ENCODE measurements around the gene NTN3.

The NTN3 gene

GRCh38 chr16:2428051-2428783 lies 42.9 kb upstream of the NTN3 start:
- peaks cover 26% of the 10 kb centered on the region for H3K4me1 ChIP-seq (ENCODE audit: control insufficient read depth, low read length)
- peak overlapping the region; percentile 25; the same call in 1 of the 2 replicates for H3K27ac ChIP-seq (ENCODE audit: low read depth, low read length)
- no peaks in the 10 kb centered on the region for H3K27me3 ChIP-seq (ENCODE audit: control insufficient read depth, low read length)
- H3K4me2 ChIP-seq (ENCODE audit: low read length): peak overlapping the region; percentile 97
- peaks cover 5% of the 10 kb centered on the region for H3F3A ChIP-seq (ENCODE audit: control insufficient read depth, insufficient read depth)
- H3K36me3 ChIP-seq (ENCODE audit: control insufficient read depth, low read length): peaks cover 39% of the 10 kb centered on the region
- H3K9me2 ChIP-seq (replicated peaks; ENCODE audit: control insufficient read depth, low read length): no peaks in the 10 kb centered on the region
- H3K79me2 ChIP-seq (ENCODE audit: control insufficient read depth, low read length): peaks cover 40% of the 10 kb centered on the region
- peak overlapping the region; percentile 92 for H3K4me3 ChIP-seq (ENCODE audit: low read length)
- peak; percentile 34 for TF ChIP-seq CTCF (IDR thresholded peaks at IDR 0.05; ENCODE audit: low read depth, low read length, poor library complexity, severe bottlenecking)
- no peak for TF ChIP-seq EZH2phosphoT487 (IDR thresholded peaks at IDR 0.05; ENCODE audit: borderline replicate concordance, low read length)
- no peaks in the 10 kb centered on the region for H3K9me3 ChIP-seq (ENCODE audit: control insufficient read depth, insufficient read depth, low read length)
- peaks cover 11% of the 10 kb centered on the region; the same call in 1 of the 2 replicates for H4K20me1 ChIP-seq (ENCODE audit: control insufficient read depth, insufficient read depth, low read depth, low read length)

DNA sequence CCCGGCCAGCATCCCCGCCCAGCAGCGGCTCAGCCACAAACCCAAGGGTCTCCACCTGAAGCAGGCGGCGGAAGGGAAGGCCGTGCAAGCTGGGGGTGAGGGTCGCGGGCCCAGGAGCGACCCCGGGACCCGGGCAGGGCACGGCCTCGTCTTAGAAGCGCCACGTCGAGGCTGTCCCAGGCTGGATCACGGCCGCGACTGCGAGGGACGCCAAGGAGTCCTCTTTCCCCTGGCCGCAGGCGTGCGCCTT lies 42.4 kb upstream of the NTN3 start:
- Histone ChIP-seq H3F3A (ENCODE audit: control insufficient read depth, insufficient read depth) (peaks cover 5% of the 10 kb centered on the region), H4K20me1 (ENCODE audit: control insufficient read depth, insufficient read depth, low read depth, low read length) (peaks cover 11% of the 10 kb centered on the region; the same call in 1 of the 2 replicates), H3K9me3 (ENCODE audit: control insufficient read depth, insufficient read depth, low read length) (no peaks in the 10 kb centered on the region), H3K9me2 (replicated peaks; ENCODE audit: control insufficient read depth, low read length) (no peaks in the 10 kb centered on the region), H3K36me3 (ENCODE audit: control insufficient read depth, low read length) (peaks cover 44% of the 10 kb centered on the region), H3K4me3 (ENCODE audit: low read length) (peak overlapping the region; percentile 92), H3K4me2 (ENCODE audit: low read length) (peak overlapping the region; percentile 97), H3K79me2 (ENCODE audit: control insufficient read depth, low read length) (peaks cover 45% of the 10 kb centered on the region), H3K27ac (ENCODE audit: low read depth, low read length) (peak overlapping the region; percentile 25; the same call in 1 of the 2 replicates), H3K27me3 (ENCODE audit: control insufficient read depth, low read length) (no peaks in the 10 kb centered on the region), H3K4me1 (ENCODE audit: control insufficient read depth, low read length) (peaks cover 24% of the 10 kb centered on the region)
- TF ChIP-seq CTCF (IDR thresholded peaks at IDR 0.05; ENCODE audit: low read depth, low read length, poor library complexity, severe bottlenecking): no peak
- TF ChIP-seq EZH2phosphoT487 (IDR thresholded peaks at IDR 0.05; ENCODE audit: borderline replicate concordance, low read length): no peak

DNA sequence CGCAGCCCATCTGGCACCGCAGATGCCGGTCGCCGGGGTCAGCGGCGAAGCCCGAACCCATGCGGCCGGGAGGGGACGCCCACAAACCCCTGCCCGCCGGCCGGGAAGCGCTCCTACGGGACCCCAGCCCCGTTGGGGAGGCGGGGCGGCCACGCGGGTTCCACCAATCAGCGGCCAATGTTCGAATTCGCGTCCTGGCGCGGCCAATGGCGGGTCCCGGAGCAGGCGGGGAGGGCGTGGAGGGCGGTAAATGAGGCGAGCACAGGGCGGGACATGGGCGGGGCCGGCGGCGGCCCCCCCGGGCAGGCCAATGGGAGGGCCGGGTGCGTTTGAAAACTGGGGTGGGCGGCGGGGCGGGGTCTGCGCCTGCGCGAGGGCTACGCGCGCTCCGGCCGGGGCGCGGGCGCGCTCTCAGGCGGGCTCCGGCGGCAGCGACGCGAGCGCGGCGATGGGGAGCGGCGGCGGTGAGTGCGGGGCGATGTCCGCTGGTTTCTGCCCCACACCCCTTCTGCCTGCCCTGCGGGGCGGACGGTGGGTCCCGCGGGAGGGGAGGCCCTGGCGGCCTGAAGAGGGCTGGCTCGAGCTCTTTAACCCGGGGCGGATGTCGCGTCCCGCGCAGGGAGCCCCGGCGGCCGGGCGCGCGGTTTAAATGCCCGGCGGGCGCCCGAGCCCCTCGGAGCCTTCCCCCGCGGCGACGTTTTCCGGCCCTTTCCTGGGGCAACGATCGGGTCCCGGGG lies 41.9 kb upstream of the NTN3 start, which contains the start of gene CCNF:
Gene CCNF (plus strand): TSS at position 414 of the 737 bp plus-strand sequence. CDS start 35 bp downstream, at position 449.
- Histone ChIP-seq H3K4me3 (ENCODE audit: low read length) (peak within 1 kb of the TSS; percentile 92), H4K20me1 (ENCODE audit: control insufficient read depth, insufficient read depth, low read depth, low read length) (peaks cover 11% of the 10 kb centered on the region; the same call in 1 of the 2 replicates), H3K9me2 (replicated peaks; ENCODE audit: control insufficient read depth, low read length) (no peaks in the 10 kb centered on the region), H3F3A (ENCODE audit: control insufficient read depth, insufficient read depth) (peaks cover 5% of the 10 kb centered on the region), H3K9me3 (ENCODE audit: control insufficient read depth, insufficient read depth, low read length) (no peaks in the 10 kb centered on the region), H3K27me3 (ENCODE audit: control insufficient read depth, low read length) (no peaks in the 10 kb centered on the region), H3K36me3 (ENCODE audit: control insufficient read depth, low read length) (peaks cover 47% of the 10 kb centered on the region), H3K4me2 (ENCODE audit: low read length) (peak within 1 kb of the TSS; percentile 97), H3K4me1 (ENCODE audit: control insufficient read depth, low read length) (peaks cover 24% of the 10 kb centered on the region), H3K79me2 (ENCODE audit: control insufficient read depth, low read length) (peaks cover 47% of the 10 kb centered on the region), H3K27ac (ENCODE audit: low read depth, low read length) (peak within 1 kb of the TSS; percentile 62)
- TF ChIP-seq EZH2phosphoT487 (IDR thresholded peaks at IDR 0.05; ENCODE audit: borderline replicate concordance, low read length) (no peak), CTCF (IDR thresholded peaks at IDR 0.05; ENCODE audit: low read depth, low read length, poor library complexity, severe bottlenecking) (no peak)
